ENCODE measurements around the gene KCNIP4. TPM values are rescaled to one million over a fixed set of nuclear protein-coding genes. Genes with fewer than 3 reads are reported as not detected.

KCNIP4 gene
- total and polyA plus RNA-seq, 2 donors (not counting 3 experiments of a cell fraction or from before 2014, with no cell fraction given), result not detected

GRCh38 chr4:21192367-21192766 lies 756.2 kb downstream of the KCNIP4 start:
- no TSS peak for BruUV-seq (replicated peaks)
- TF ChIP-seq GATA2 (IDR thresholded peaks at IDR 0.05; ENCODE audit: insufficient read depth, insufficient read length, low read depth, low read length), result no peak
- no peak for TF ChIP-seq POLR2A (IDR thresholded peaks at IDR 0.05; ENCODE audit: low read depth, low read length)
- no peak for TF ChIP-seq POLR2AphosphoS5 (IDR thresholded peaks at IDR 0.05; ENCODE audit: insufficient read depth, low read depth, low read length)
- no peak for TF ChIP-seq MYC (IDR thresholded peaks at IDR 0.05; ENCODE audit: low read depth, low read length)
- TF ChIP-seq CTCF (IDR thresholded peaks at IDR 0.05; ENCODE audit: extremely low read depth in 1 of 2, insufficient read depth in 1 of 2, low read depth in 1 of 2, low read length in 2 of 2), result no peak
- TF ChIP-seq JUN (IDR thresholded peaks at IDR 0.05; ENCODE audit: borderline replicate concordance, insufficient read depth, insufficient read length, low read depth), result no peak
- no peak for TF ChIP-seq FOS (IDR thresholded peaks at IDR 0.05; ENCODE audit: borderline replicate concordance, insufficient read depth, low read length)
- no peak for TF ChIP-seq EZH2 (IDR thresholded peaks at IDR 0.05; ENCODE audit: borderline replicate concordance, low read depth, low read length, severe bottlenecking)
- TF ChIP-seq MAX (IDR thresholded peaks at IDR 0.05; ENCODE audit: insufficient read depth, insufficient read length), result no peak
- Histone ChIP-seq H3K27me3 (ENCODE audit: control insufficient read depth in 2 of 2, insufficient read depth in 2 of 2, low read length in 2 of 2) (no peaks in the 10 kb centered on the region), H3K4me3 (replicated peaks in 1 of 3; ENCODE audit: insufficient read depth in 1 of 3, low read depth in 1 of 3, low read length in 3 of 3) (no peak overlapping the region), H3K9me1 (replicated peaks; ENCODE audit: control insufficient read depth, extremely low read depth, insufficient read depth, low read length) (no peaks in the 10 kb centered on the region), H2AFZ (ENCODE audit: low read depth, low read length) (no peak overlapping the region), H3K9ac (replicated peaks; ENCODE audit: extremely low read depth, insufficient read depth, low read length) (no peak overlapping the region), H3K9me3 (replicated peaks; ENCODE audit: control insufficient read depth, insufficient read depth, low read length) (no peaks in the 10 kb centered on the region), H3K36me3 (ENCODE audit: control insufficient read depth in 2 of 2, extremely low read depth in 1 of 2, insufficient read depth in 2 of 2, low read length in 2 of 2) (no peaks in the 10 kb centered on the region), H4K20me1 (replicated peaks; ENCODE audit: control insufficient read depth, extremely low read depth, insufficient read depth, low read length) (no peaks in the 10 kb centered on the region), H3K27ac (ENCODE audit: insufficient read depth, low read depth, low read length) (no peak overlapping the region), H3K4me1 (ENCODE audit: control insufficient read depth, extremely low read depth, insufficient read depth, low read length) (no peaks in the 10 kb centered on the region), H3K79me2 (ENCODE audit: control insufficient read depth, insufficient read depth, low read length) (no peaks in the 10 kb centered on the region), H3K4me2 (ENCODE audit: insufficient read depth, low read length) (no peak overlapping the region)
- FAIRE-seq, result no peak
- DNase-seq (ENCODE audit: low read depth, low spot score), result no peak
- dilution Hi-C loops (cut with MboI; ENCODE audit: extremely low pct_ligation_motif_present, low sequenced_read_pairs), result no loop called here
- POLR2A ChIA-PET, result no interaction called here
- CTCF ChIA-PET, result interaction anchor here (1.0 kb wide), 1 partner anchor 419 kb away, joined by 3 read pairs; no protein-coding TSS in a partner anchor
- intact Hi-C loops (cut with micrococcal nuclease), result loop anchor here (5.0 kb wide), 1 partner anchor 420 kb away; no protein-coding TSS in a partner anchor

Data from endothelial cell of umbilical vein (primary cell).